Vagina (tissue), 2 donors: ENCODE results near the gene MT1HL1. TPM values are rescaled to one million over a fixed set of nuclear protein-coding genes. Genes with fewer than 3 reads are reported as not detected.
"Not testable (repeated sequence)": the region's sequence is repeated elsewhere in the genome, so short reads cannot be mapped to it uniquely, and the experiment has no call there.

Experiments
- DNase-seq, 2 donors: peaks; one replicate each; pipeline ENCODE4 v3.0.0-alpha.2; 2017; ENCODE audit errors: extremely low spot score in 2 of 2
- H3K27ac ChIP-seq: fragments of 200-600 bp; sonication (generic); one replicate; pipeline ENCODE4 v1.5.1; 2019
- H3K27me3 ChIP-seq: fragments of 200-600 bp; sonication (generic); one replicate; pipeline ENCODE4 v1.5.1; 2019
- H3K36me3 ChIP-seq, 2 donors: fragments of 200-600 bp; sonication (generic); one replicate each; pipeline ENCODE4 v1.5.1; 2017 to 2019
- H3K4me1 ChIP-seq: fragments of 200-600 bp; sonication (generic); one replicate; pipeline ENCODE4 v1.5.1; 2019
- H3K4me3 ChIP-seq, 2 donors: fragments of 200-600 bp; sonication (generic); 1 replicate in 1 of 2; 2 replicates in 1 of 2; pipeline ENCODE4 v1.5.1; 2016 to 2019
- H3K9me3 ChIP-seq: fragments of 200-600 bp; sonication (generic); one replicate; pipeline ENCODE4 v1.5.1; 2019
- POLR2A ChIP-seq, 2 donors: fragments of 450-650 bp; IDR thresholded peaks; one replicate each; pipeline ENCODE4 v1.6.1; 2017; ENCODE audit warnings: antibody characterized with exemption in 2 of 2, mild to moderate bottlenecking in 2 of 2, moderate library complexity in 2 of 2
- POLR2AphosphoS5 ChIP-seq, 2 donors: sonication (generic); formaldehyde crosslinking; IDR thresholded peaks; one replicate each; pipeline ENCODE4 v1.9.0; 2017; ENCODE audit warnings: antibody characterized with exemption in 2 of 2, mild to moderate bottlenecking in 2 of 2, low read depth in 1 of 2; ENCODE audit not compliant: insufficient read depth in 1 of 2
- intact Hi-C: fragments of 100-400 bp; cut with DNase I; formaldehyde crosslinking; loops from one replicate; pipeline ENCODE4 v1.15.1; 2023
- total RNA-seq: library from RNA; depleted of rRNA; stranded (reverse); fragments of >200 nt; gene quantifications from one replicate; pipeline ENCODE4 v1.2.3, GENCODE V29; 2016
- TF ChIP-seq, protein P1 (sequence below), 3 experiments: fragments of 450-650 bp in 2 of 3; fragments of 200-600 bp in 1 of 3; sonication (generic) in 1 of 3; IDR thresholded peaks; one replicate each; pipeline ENCODE4 v1.5.1; 2017 to 2019; ENCODE audit warnings: antibody characterized with exemption in 3 of 3, mild to moderate bottlenecking in 2 of 3, moderate library complexity in 2 of 3

The MT1HL1 gene
- total RNA-seq, 1 donor from 2014 or later: not detected

DNA sequence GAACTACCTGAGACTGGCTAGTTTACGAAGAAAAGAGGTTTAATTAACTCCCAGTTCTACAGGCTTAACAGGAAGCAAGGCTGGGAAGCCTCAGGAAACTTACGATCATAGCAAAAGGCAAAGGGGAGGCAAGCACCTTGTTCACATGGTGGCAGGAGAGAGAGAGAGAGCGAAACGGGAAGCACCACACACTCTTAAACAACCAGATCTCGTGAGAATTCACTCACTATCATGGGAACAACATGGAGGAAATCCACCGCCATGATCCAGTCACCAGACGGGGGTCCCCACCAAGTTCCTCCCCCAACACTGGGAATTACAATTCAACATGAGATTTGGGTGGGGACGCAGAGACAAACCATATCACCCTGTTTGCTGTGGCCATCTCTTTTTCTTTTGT is 11.8 kb downstream of the MT1HL1 start:
- DNase-seq: no peak
- Histone ChIP-seq H3K9me3 (no peaks in the 10 kb centered on the region), H3K27me3 (no peaks in the 10 kb centered on the region), H3K4me3 (no peak overlapping the region), H3K36me3 (no peaks in the 10 kb centered on the region), H3K27ac (no peak overlapping the region), H3K4me1 (no peaks in the 10 kb centered on the region)
- TF ChIP-seq POLR2A (IDR thresholded peaks at IDR 0.05) (no peak), POLR2AphosphoS5 (IDR thresholded peaks at IDR 0.05; ENCODE audit: insufficient read depth in 1 of 2, low read depth in 1 of 2) (no peak)
- TF ChIP-seq, protein P1, sequence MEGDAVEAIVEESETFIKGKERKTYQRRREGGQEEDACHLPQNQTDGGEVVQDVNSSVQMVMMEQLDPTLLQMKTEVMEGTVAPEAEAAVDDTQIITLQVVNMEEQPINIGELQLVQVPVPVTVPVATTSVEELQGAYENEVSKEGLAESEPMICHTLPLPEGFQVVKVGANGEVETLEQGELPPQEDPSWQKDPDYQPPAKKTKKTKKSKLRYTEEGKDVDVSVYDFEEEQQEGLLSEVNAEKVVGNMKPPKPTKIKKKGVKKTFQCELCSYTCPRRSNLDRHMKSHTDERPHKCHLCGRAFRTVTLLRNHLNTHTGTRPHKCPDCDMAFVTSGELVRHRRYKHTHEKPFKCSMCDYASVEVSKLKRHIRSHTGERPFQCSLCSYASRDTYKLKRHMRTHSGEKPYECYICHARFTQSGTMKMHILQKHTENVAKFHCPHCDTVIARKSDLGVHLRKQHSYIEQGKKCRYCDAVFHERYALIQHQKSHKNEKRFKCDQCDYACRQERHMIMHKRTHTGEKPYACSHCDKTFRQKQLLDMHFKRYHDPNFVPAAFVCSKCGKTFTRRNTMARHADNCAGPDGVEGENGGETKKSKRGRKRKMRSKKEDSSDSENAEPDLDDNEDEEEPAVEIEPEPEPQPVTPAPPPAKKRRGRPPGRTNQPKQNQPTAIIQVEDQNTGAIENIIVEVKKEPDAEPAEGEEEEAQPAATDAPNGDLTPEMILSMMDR (IDR thresholded peaks at IDR 0.05): no peak
- intact Hi-C loops: no loop called here

DNA sequence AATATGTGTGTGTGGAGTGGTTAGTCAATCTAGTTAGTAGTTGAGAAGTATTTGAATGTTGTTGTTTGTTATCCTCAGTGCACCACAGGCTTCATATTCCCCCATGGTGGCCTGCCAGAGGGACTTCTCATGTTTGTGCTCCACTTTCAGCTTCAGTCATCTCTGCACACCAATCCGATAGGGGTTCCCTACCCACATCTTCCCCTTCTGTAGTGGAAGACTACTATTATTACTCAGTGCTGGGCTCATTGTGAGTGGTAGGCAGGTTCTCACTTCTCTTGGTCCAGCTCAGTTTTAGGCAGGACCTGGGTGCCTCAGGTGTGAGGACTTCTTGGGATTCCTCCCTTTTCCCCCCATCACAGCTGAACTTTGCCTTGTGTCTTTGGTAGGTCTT is 14.2 kb downstream of the MT1HL1 start:
- H3K36me3 ChIP-seq: no peaks in the 10 kb centered on the region
- no peaks in the 10 kb centered on the region for H3K4me1 ChIP-seq
- H3K9me3 ChIP-seq: no peaks in the 10 kb centered on the region
- H3K27me3 ChIP-seq: no peaks in the 10 kb centered on the region
- H3K4me3 ChIP-seq: no peak overlapping the region
- TF ChIP-seq POLR2AphosphoS5 (IDR thresholded peaks at IDR 0.05; ENCODE audit: insufficient read depth in 1 of 2, low read depth in 1 of 2) (no peak), POLR2A (IDR thresholded peaks at IDR 0.05) (no peak)
- TF ChIP-seq, protein P1 (IDR thresholded peaks at IDR 0.05): no peak
- no peak overlapping the region for H3K27ac ChIP-seq
- no peak for DNase-seq
- intact Hi-C loops: no loop called here

DNA sequence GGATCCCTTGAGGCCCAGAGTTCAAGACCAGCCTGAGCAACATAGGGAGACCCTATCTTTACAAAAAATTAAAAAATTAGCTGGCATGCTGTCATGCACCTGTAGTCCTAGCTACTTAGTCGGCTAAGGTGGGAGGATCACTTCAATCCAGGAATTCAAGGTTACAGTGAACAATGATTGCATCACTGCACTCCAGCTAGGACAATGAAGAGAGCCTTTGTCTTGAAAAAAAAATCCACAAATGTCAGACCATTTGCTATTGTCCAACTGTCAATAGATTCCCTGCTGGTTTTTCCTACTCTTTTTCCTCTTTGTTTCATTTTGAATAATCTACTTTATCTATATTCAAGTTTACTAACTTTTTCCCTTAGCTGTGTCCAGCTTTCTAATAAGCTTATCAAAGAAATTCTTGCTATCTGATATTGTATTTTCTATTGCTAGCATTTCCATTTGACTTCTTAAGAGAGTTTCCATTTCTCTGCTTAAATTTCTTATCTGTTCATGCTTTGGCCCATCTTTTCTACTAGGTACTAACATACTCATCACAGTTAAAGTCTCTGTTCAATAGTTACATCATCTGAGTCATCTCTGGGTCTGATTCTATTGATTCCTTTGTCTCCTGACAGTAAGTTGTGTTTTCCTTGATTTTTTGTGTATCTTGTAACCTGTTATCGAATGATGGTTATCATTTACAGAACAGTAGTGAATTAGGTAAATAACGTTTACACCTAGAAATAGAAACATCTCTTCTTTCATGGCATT is 14.8 kb downstream of the MT1HL1 start:
- H3K4me1 ChIP-seq: no peaks in the 10 kb centered on the region
- no peak for DNase-seq
- H3K4me3 ChIP-seq: no peak overlapping the region
- no peaks in the 10 kb centered on the region for H3K36me3 ChIP-seq
- H3K9me3 ChIP-seq: no peaks in the 10 kb centered on the region
- TF ChIP-seq, protein P1 (IDR thresholded peaks at IDR 0.05): no peak
- TF ChIP-seq POLR2A (IDR thresholded peaks at IDR 0.05): no peak
- no peak for TF ChIP-seq POLR2AphosphoS5 (IDR thresholded peaks at IDR 0.05; ENCODE audit: insufficient read depth in 1 of 2, low read depth in 1 of 2)
- no peaks in the 10 kb centered on the region for H3K27me3 ChIP-seq
- H3K27ac ChIP-seq: no peak overlapping the region
- intact Hi-C loops: no loop called here

DNA sequence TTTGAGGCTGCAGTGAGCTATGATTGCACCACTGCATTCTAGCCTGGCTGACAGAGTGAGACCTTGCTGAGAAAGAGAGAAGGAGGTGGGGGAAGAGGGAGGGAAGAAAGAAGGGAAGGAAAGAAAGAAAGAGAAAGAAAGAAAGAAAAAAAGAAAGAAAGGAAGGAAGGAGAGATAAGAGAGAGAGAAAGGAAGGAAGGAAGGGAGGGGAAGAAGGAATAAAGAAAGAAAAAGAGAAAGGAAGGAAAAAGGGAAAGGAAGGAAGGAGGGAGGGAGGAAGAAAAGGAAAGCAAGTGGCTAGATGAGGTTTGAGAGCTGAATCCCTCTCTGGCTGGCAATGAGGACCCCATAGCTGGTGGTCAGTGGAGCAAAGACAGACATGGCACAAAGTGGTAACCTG is 20.4 kb downstream of the MT1HL1 start:
- no peaks in the 10 kb centered on the region for H3K27me3 ChIP-seq
- H3K4me1 ChIP-seq: no peaks in the 10 kb centered on the region
- no peak for DNase-seq
- no peak overlapping the region for H3K4me3 ChIP-seq
- H3K36me3 ChIP-seq: no peaks in the 10 kb centered on the region
- intact Hi-C loops: no loop called here
- no peak overlapping the region for H3K27ac ChIP-seq
- no peaks in the 10 kb centered on the region for H3K9me3 ChIP-seq
- TF ChIP-seq, protein P1 (IDR thresholded peaks at IDR 0.05): no peak
- TF ChIP-seq POLR2A (IDR thresholded peaks at IDR 0.05): no peak
- TF ChIP-seq POLR2AphosphoS5 (IDR thresholded peaks at IDR 0.05; ENCODE audit: insufficient read depth in 1 of 2, low read depth in 1 of 2): no peak

DNA sequence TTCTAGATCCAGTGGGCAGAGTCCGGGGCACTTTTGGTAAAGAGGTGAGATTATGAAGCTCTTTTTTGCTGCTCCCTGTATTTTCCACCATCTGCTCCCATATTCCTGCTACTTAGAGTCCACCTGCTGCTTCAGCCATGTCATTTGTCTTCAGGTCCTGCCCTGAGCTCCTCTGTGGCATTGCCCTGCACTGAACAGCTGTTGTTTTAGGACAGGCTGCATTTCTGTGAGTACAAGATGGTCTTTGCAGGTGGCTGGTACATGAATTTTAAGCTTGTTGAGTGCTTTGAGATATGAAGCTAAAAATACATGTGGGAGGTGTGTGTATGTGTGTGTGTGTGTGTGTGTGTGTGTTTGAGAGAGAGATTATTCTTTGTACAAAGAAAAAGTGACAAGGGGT is 21.9 kb downstream of the MT1HL1 start:
- DNase-seq: no peak
- no peaks in the 10 kb centered on the region for H3K9me3 ChIP-seq
- no peaks in the 10 kb centered on the region for H3K36me3 ChIP-seq
- intact Hi-C loops: no loop called here
- H3K27me3 ChIP-seq: no peaks in the 10 kb centered on the region
- TF ChIP-seq, protein P1 (IDR thresholded peaks at IDR 0.05): no peak
- no peak for TF ChIP-seq POLR2A (IDR thresholded peaks at IDR 0.05)
- no peak for TF ChIP-seq POLR2AphosphoS5 (IDR thresholded peaks at IDR 0.05; ENCODE audit: insufficient read depth in 1 of 2, low read depth in 1 of 2)
- H3K27ac ChIP-seq: no peak overlapping the region
- no peaks in the 10 kb centered on the region for H3K4me1 ChIP-seq
- H3K4me3 ChIP-seq: no peak overlapping the region

DNA sequence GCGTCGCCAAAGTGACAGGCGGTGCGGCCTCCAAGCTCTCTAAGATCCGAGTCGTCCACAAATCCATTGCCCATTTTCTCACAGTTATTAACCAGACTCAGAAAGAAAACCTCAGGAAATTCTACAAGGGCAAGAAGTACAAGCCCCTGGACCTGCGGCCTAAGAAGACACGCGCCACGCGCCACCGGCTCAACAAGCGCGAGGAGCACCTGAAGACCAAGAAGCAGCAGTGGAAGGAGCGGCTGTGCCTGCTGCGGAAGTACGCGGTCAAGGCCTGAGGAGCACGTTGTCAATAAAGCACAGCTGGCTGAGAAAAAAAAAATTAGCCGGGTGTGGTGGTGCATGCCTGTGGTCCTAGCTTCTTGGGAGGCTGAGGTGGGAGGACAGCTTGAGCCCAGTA is 22.8 kb downstream of the MT1HL1 start:
- not testable (repeated sequence) for DNase-seq

More for the DNA sequence above, 22.8 kb downstream of the MT1HL1 start:
- H3K9me3 ChIP-seq, H3K4me1 ChIP-seq, H3K27ac ChIP-seq, H3K4me3 ChIP-seq, H3K36me3 ChIP-seq, intact Hi-C loops, H3K27me3 ChIP-seq: not testable (repeated sequence)
